SK-N-SH (cell line): ENCODE results near the gene CDH20. TPM values are rescaled to one million over a fixed set of nuclear protein-coding genes. Genes with fewer than 3 reads are reported as not detected.

Experiments
- CTCF ChIA-PET: fragments of 300-600, 350-600 bp; formaldehyde crosslinking; extraction: SDS; loops from one replicate; lab custom pipeline; 2021; lab: Yijun Ruan, JAX
- POLR2A ChIA-PET: fragments of 350-600 bp; sonication (Branson Sonifier 250); formaldehyde crosslinking; extraction: SDS; loops from one replicate; lab custom pipeline; 2020; ENCODE audit warnings: antibody characterized with exemption, inconsistent platforms; lab: Yijun Ruan, JAX
- DNase-seq: peaks from one replicate; pipeline ENCODE4 v3.0.0; 2012
- H2AFZ ChIP-seq: fragments of 200-600 bp; sonication (generic); 2 replicates; pipeline ENCODE4 v1.8.1; 2016; ENCODE audit warnings: antibody characterized with exemption, mild to moderate bottlenecking, low read depth
- H3F3A ChIP-seq: fragments of 200-600 bp; sonication (generic); replicated peaks from 2 replicates; pipeline ENCODE3; 2016; ENCODE audit warnings: antibody characterized with exemption, mild to moderate bottlenecking; ENCODE audit not compliant: insufficient read depth
- H3K27ac ChIP-seq, 2 experiments: fragments of 200-500 bp in 1 of 2; fragments of 200-600 bp in 1 of 2; sonication (Bioruptor generic) in 1 of 2; sonication (generic), shearing (Covaris generic) in 1 of 2; 2 replicates each; pipeline versions ENCODE4 v1.5.1 to v1.6.1; 2014 to 2016; ENCODE audit warnings: low read depth in 2 of 2, inconsistent platforms in 1 of 2, low read length in 1 of 2, mild to moderate bottlenecking in 1 of 2, mixed read lengths in 1 of 2
- H3K27me3 ChIP-seq: fragments of 200-600 bp; sonication (generic), shearing (Covaris generic); 2 replicates; pipeline ENCODE4 v1.6.1; 2016; ENCODE audit warnings: mixed run types; ENCODE audit not compliant: insufficient read depth
- H3K36me3 ChIP-seq, 2 experiments: fragments of 200-500 bp in 1 of 2; fragments of 200-600 bp in 1 of 2; sonication (Bioruptor generic) in 1 of 2; sonication (generic) in 1 of 2; replicated peaks in 1 of 2; 2 replicates each; pipeline versions ENCODE3 to v1.5.1; 2014 to 2016; ENCODE audit warnings: low read length in 1 of 2, mild to moderate bottlenecking in 1 of 2; ENCODE audit not compliant: insufficient read depth in 2 of 2, control insufficient read depth in 1 of 2
- H3K4me1 ChIP-seq, 2 experiments: fragments of 200-500 bp in 1 of 2; fragments of 200-600 bp in 1 of 2; sonication (Bioruptor generic) in 1 of 2; sonication (generic), shearing (Covaris generic) in 1 of 2; 2 replicates each; pipeline versions ENCODE4 v1.5.1 to v1.6.1; 2014 to 2016; ENCODE audit warnings: low read depth in 1 of 2, low read length in 1 of 2, mixed run types in 1 of 2; ENCODE audit not compliant: insufficient read depth in 2 of 2, control insufficient read depth in 1 of 2
- H3K4me2 ChIP-seq: fragments of 200-600 bp; sonication (generic), shearing (Covaris generic); 2 replicates; pipeline ENCODE4 v1.6.1; 2017; ENCODE audit warnings: mixed run types
- H3K4me3 ChIP-seq, 2 experiments: fragments of 200-500 bp in 1 of 2; fragments of 200-600 bp in 1 of 2; sonication (Bioruptor generic) in 1 of 2; sonication (generic), shearing (Covaris generic) in 1 of 2; 2 replicates each; pipeline versions ENCODE4 v1.5.1 to v1.8.1; 2014 to 2016; ENCODE audit warnings: low read depth in 2 of 2, inconsistent platforms in 1 of 2, low read length in 1 of 2, mild to moderate bottlenecking in 1 of 2, mixed read lengths in 1 of 2, moderate library complexity in 1 of 2
- H3K79me2 ChIP-seq: fragments of 200-600 bp; sonication (generic); 2 replicates; pipeline ENCODE4 v1.8.1; 2017; ENCODE audit warnings: mild to moderate bottlenecking; ENCODE audit not compliant: insufficient read depth
- H3K9ac ChIP-seq: fragments of 200-600 bp; sonication (generic); 2 replicates; pipeline ENCODE4 v1.6.1; 2017; ENCODE audit warnings: mixed run types
- H3K9me2 ChIP-seq: fragments of 200-600 bp; sonication (generic); 2 replicates; pipeline ENCODE4 v1.6.1; 2017; ENCODE audit warnings: mixed run types
- H3K9me3 ChIP-seq: fragments of 200-600 bp; sonication (generic); 2 replicates; pipeline ENCODE4 v1.6.1; 2017; ENCODE audit warnings: mixed run types, mild to moderate bottlenecking, moderate library complexity
- H4K20me1 ChIP-seq: fragments of 200-600 bp; sonication (generic); 2 replicates; pipeline ENCODE4 v1.6.1; 2017; ENCODE audit warnings: mild to moderate bottlenecking, mixed run types; ENCODE audit not compliant: insufficient read depth
- CHD2 ChIP-seq: fragments of 150-350 bp; IDR thresholded peaks from 2 replicates; pipeline ENCODE4 v1.6.1; 2018; ENCODE audit warnings: low read length; ENCODE audit not compliant: partially characterized antibody
- ELF1 ChIP-seq: IDR thresholded peaks from 2 replicates; pipeline ENCODE4 v1.4.0; 2012
- EP300 ChIP-seq, 2 experiments: IDR thresholded peaks; 2 replicates each; pipeline versions ENCODE4 v1.4.0 to v1.6.1; 2012; ENCODE audit warnings: borderline replicate concordance in 1 of 2, low read depth in 1 of 2, low read length in 1 of 2
- FOXM1 ChIP-seq: IDR thresholded peaks from 2 replicates; pipeline ENCODE4 v1.4.0; 2012; ENCODE audit warnings: low read depth, mild to moderate bottlenecking
- MEF2A ChIP-seq: IDR thresholded peaks from 2 replicates; pipeline ENCODE4 v1.4.0; 2012; ENCODE audit warnings: low read depth, borderline replicate concordance
- NFIC ChIP-seq: IDR thresholded peaks from 2 replicates; pipeline ENCODE4 v1.4.0; 2012; ENCODE audit warnings: borderline replicate concordance
- NRF1 ChIP-seq: IDR thresholded peaks from 2 replicates; pipeline ENCODE4 v1.6.1; 2012; ENCODE audit warnings: low read depth, mild to moderate bottlenecking, low read length
- REST ChIP-seq: IDR thresholded peaks from 2 replicates; pipeline ENCODE4 v1.6.1; 2012; ENCODE audit warnings: mild to moderate bottlenecking, low read depth, low read length, moderate library complexity
- SMC3 ChIP-seq: IDR thresholded peaks from 2 replicates; pipeline ENCODE4 v1.6.1; 2012; ENCODE audit warnings: low read depth, low read length, improper control_type of control experiment
- TAF1 ChIP-seq: IDR thresholded peaks from 2 replicates; pipeline ENCODE4 v1.6.1; 2012; ENCODE audit warnings: low read depth, mild to moderate bottlenecking, low read length, moderate library complexity, borderline replicate concordance
- TCF12 ChIP-seq: IDR thresholded peaks from 2 replicates; pipeline ENCODE4 v1.4.0; 2012
- ZBTB33 ChIP-seq: IDR thresholded peaks from 2 replicates; pipeline ENCODE4 v1.4.0; 2012; ENCODE audit warnings: low read depth, borderline replicate concordance
- WGBS: methylation state at CpG from one replicate; pipeline ENCODE4 v1.1.6; 2017; ENCODE audit warnings: low lambda C conversion rate; 5-methylcytosine and 5-hydroxymethylcytosine counted together
- polyA plus RNA-seq, 3 experiments: library from polyadenylated mRNA; depleted of rRNA; stranded (reverse); fragments of >200 nt; gene quantifications; 2 replicates each; pipeline ENCODE4 v1.2.3, GENCODE V29; 2012
- TF ChIP-seq, protein P1 (sequence below): fragments of 150-350 bp; IDR thresholded peaks from 2 replicates; pipeline ENCODE4 v1.6.1; 2016; ENCODE audit warnings: mild to moderate bottlenecking, low read depth, low read length

The CDH20 gene
- polyA plus RNA-seq, 1 of the 3 experiments (the other 2 are of a cell fraction), result 1.1 TPM

GRCh38 chr18:61554946-61555361 lies 221.7 kb downstream of the CDH20 start (continued):
- no peak for TF ChIP-seq TCF12
- TF ChIP-seq NRF1, result no peak
- TF ChIP-seq, protein P1, sequence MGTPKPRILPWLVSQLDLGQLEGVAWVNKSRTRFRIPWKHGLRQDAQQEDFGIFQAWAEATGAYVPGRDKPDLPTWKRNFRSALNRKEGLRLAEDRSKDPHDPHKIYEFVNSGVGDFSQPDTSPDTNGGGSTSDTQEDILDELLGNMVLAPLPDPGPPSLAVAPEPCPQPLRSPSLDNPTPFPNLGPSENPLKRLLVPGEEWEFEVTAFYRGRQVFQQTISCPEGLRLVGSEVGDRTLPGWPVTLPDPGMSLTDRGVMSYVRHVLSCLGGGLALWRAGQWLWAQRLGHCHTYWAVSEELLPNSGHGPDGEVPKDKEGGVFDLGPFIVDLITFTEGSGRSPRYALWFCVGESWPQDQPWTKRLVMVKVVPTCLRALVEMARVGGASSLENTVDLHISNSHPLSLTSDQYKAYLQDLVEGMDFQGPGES, result no peak
- no peak for TF ChIP-seq TAF1
- TF ChIP-seq NFIC, result no peak
- TF ChIP-seq SMC3, result no peak

GRCh38 chr18:61556316-61556715 lies 223.1 kb downstream of the CDH20 start:
- no peaks in the 10 kb centered on the region for H3K36me3 ChIP-seq
- no peak overlapping the region for H2AFZ ChIP-seq
- no peak overlapping the region for H3K4me2 ChIP-seq
- no peaks in the 10 kb centered on the region for H4K20me1 ChIP-seq
- no peaks in the 10 kb centered on the region for H3K79me2 ChIP-seq
- no peaks in the 10 kb centered on the region for H3K27me3 ChIP-seq
- H3K4me3 ChIP-seq, result no peak overlapping the region
- TF ChIP-seq CHD2, result no peak
- TF ChIP-seq, protein P1, result no peak
- TF ChIP-seq NFIC, result no peak
- no peak for TF ChIP-seq FOXM1
- TF ChIP-seq EP300 (IDR thresholded peaks at IDR 0.05; ENCODE audit: borderline replicate concordance in 1 of 2, low read depth in 1 of 2, low read length in 1 of 2), result no peak
- no peak for TF ChIP-seq ZBTB33
- no peak for TF ChIP-seq MEF2A
- TF ChIP-seq REST, result no peak
- TF ChIP-seq SMC3, result no peak
- TF ChIP-seq ELF1, result no peak
- ChIA-PET CTCF (interaction anchor here (2.2 to 8.0 kb wide), 2 partner anchors 26 to 576 kb away, joined by 7 to 62 read pairs; no protein-coding TSS in a partner anchor), POLR2A (no interaction called here)
- DNase-seq, result no peak
- 60% methylated on average over 3 of the region's 3 CpGs for WGBS
- no peak overlapping the region for H3K27ac ChIP-seq
- H3K9ac ChIP-seq, result no peak overlapping the region
- no peaks in the 10 kb centered on the region for H3F3A ChIP-seq
- no peaks in the 10 kb centered on the region for H3K9me2 ChIP-seq
- H3K9me3 ChIP-seq, result no peaks in the 10 kb centered on the region
- H3K4me1 ChIP-seq, result no peaks in the 10 kb centered on the region
